ENCODE data around the gene RAP1GAP2.

DNA sequence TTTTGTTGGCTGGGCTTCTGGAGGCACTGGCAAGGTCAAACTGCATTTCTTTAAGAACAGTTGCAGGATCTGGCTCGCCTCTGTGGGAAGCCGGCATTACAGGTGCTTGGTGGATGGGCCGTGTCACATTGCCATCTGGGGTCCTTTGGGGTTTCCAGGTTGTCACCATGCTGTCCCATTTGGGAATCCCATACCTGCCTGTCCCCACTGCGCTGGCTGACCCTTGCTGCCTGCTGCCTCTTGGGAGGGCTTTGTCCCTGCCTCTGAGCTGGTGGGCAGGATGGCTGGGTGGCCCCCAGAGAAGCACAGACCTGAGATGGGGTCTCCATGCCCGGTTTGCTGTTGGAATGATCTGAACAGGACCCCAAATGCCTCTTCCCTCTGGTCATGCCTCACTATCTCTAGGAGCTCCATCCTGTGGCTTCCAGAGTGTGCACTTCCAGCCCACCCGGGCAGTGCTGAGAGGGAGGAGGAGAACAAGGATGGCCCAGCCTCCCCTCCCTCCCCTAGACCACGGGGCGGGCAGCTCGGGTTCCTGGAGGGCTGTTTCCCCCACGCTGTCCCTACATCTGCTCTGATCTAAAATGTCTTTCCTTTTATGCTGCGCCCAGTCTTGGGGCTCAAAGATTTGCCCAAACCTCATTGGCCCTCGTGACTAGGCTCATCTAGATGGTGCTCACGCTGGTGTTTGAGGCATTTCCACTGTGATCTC is 239.2 kb downstream of the RAP1GAP2 start:
- TF ChIP-seq, protein P1, sequence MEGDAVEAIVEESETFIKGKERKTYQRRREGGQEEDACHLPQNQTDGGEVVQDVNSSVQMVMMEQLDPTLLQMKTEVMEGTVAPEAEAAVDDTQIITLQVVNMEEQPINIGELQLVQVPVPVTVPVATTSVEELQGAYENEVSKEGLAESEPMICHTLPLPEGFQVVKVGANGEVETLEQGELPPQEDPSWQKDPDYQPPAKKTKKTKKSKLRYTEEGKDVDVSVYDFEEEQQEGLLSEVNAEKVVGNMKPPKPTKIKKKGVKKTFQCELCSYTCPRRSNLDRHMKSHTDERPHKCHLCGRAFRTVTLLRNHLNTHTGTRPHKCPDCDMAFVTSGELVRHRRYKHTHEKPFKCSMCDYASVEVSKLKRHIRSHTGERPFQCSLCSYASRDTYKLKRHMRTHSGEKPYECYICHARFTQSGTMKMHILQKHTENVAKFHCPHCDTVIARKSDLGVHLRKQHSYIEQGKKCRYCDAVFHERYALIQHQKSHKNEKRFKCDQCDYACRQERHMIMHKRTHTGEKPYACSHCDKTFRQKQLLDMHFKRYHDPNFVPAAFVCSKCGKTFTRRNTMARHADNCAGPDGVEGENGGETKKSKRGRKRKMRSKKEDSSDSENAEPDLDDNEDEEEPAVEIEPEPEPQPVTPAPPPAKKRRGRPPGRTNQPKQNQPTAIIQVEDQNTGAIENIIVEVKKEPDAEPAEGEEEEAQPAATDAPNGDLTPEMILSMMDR (IDR thresholded peaks at IDR 0.05): no peak
- no peak for TF ChIP-seq EP300 (IDR thresholded peaks at IDR 0.05)

All from sigmoid colon (tissue), 4 donors.